Measurements from ENCODE around the gene SBDS. TPM values are rescaled to one million over a fixed set of nuclear protein-coding genes. Genes with fewer than 3 reads are reported as not detected.

SBDS gene
- total RNA-seq, 1 experiment from 2014 or later, result 140 TPM

DNA sequence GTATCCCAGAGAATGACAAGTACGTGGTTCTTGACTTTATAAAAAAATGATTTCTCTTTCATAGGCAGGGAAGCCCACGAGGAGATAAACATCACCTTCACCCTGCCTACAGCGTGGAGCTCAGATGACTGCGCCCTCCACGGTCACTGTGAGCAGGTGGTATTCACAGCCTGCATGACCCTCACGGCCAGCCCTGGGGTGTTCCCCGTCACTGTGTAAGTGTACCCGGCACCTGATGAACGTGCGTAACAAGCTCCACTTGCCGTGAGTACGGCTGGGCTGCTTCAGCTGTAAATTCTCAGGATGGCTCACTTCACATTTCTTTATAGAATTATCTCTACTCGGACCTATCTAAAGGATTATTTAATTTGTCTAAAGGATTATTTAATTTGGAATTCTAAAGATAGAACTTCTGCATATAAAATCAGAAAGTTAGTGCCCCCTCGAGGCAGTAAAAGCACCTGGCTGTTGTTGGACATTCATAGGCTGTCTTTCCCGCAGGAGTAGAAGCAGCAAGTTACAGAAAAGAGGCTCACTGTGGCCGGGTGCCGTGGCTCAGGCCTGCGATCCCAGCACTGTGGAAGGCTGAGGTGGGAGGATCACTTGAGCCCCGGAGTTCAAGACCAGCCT lies 46.8 kb downstream of the SBDS start:
- no peak for DNase-seq (ENCODE audit: extremely low read depth, low read depth)

- DNase-seq (ENCODE audit: extremely low read depth, low read depth), result no peak
Observed at GRCh38 chr7:66946545-66946944, 48.8 kb downstream of the SBDS start.

GRCh38 chr7:66939325-66939724 lies 56.1 kb downstream of the SBDS start:
- no peak for DNase-seq (ENCODE audit: extremely low read depth, low read depth)

GRCh38 chr7:66937940-66938339 lies 57.4 kb downstream of the SBDS start:
- no peak for DNase-seq (ENCODE audit: extremely low read depth, low read depth)

Small RNA genes lying within 50 kb of the gene (small RNA-seq; reads per million reads assigned to genes)
- gene RN7SL43P, result 0 reads per million in 2 experiments

Other genes with a start within 250 kb of the SBDS start
- gene TMEM248, start 74.4 kb downstream of the SBDS start, total RNA-seq (2014; rRNA removed; shearing (Covaris generic)), result 95.2 and 97.8 TPM in 2 replicates
- gene TYW1, start 1.2 kb upstream of the SBDS start, total RNA-seq (2014; rRNA removed; shearing (Covaris generic)), result 18.7 and 25.9 TPM in 2 replicates

Data from NCI-H460 (cell line).